Thyroid gland (tissue), 4 donors: Measurements from ENCODE around the gene LARP1B. TPM values are rescaled to one million over a fixed set of nuclear protein-coding genes. Genes with fewer than 3 reads are reported as not detected.
"Not testable (repeated sequence)": the region's sequence is repeated elsewhere in the genome, so short reads cannot be mapped to it uniquely, and the experiment has no call there.

ENCODE experiments used
- DNase-seq, 2 donors: peaks; one replicate each; pipeline ENCODE4 v3.0.0-alpha.2; 2019
- H3K27ac ChIP-seq, 3 donors: fragments of 200-600 bp; sonication (generic); 1 replicate in 2 of 3; 2 replicates in 1 of 3; pipeline ENCODE4 v1.5.1; 2016 to 2019; ENCODE audit warnings: mild to moderate bottlenecking in 1 of 3, moderate library complexity in 1 of 3
- H3K27me3 ChIP-seq: fragments of 200-600 bp; sonication (generic); one replicate; pipeline ENCODE4 v1.5.1; 2019
- H3K36me3 ChIP-seq, 2 donors: fragments of 200-600 bp; sonication (generic); one replicate each; pipeline ENCODE4 v1.5.1; 2016 to 2019
- H3K4me1 ChIP-seq, 2 donors: fragments of 200-600 bp; sonication (generic); one replicate each; pipeline ENCODE4 v1.5.1; 2017 to 2019
- H3K4me3 ChIP-seq, 3 donors: fragments of 200-600 bp; sonication (generic); replicated peaks in 1 of 3; 1 replicate in 2 of 3; 2 replicates in 1 of 3; pipeline ENCODE4 v1.5.1; 2016; ENCODE audit warnings: mild to moderate bottlenecking in 1 of 3
- H3K9me3 ChIP-seq: fragments of 200-600 bp; sonication (generic); one replicate; pipeline ENCODE4 v1.5.1; 2017
- POLR2A ChIP-seq, 2 donors: fragments of 450-650 bp; IDR thresholded peaks; one replicate each; pipeline ENCODE4 v1.6.1; 2017; ENCODE audit warnings: antibody characterized with exemption in 2 of 2, mild to moderate bottlenecking in 2 of 2, moderate library complexity in 1 of 2
- WGBS, 2 donors: methylation state at CpG; one replicate each; pipeline ENCODE4 v1.1.5; 2017; 5-methylcytosine and 5-hydroxymethylcytosine counted together
- intact Hi-C: fragments of 100-400 bp; cut with DNase I; formaldehyde crosslinking; loops from one replicate; pipeline ENCODE4 v1.15.1; 2023
- total RNA-seq, 4 donors: library from RNA; depleted of rRNA; stranded (reverse); fragments of >200 nt; gene quantifications; one replicate each; pipeline ENCODE4 v1.2.3, GENCODE V29; 2016
- TF ChIP-seq, protein P1 (sequence below), 6 experiments: fragments of 200-600 bp in 3 of 6; fragments of 450-650 bp in 3 of 6; sonication (generic) in 3 of 6; IDR thresholded peaks; one replicate each; pipeline ENCODE4 v1.5.1; 2016 to 2019; ENCODE audit warnings: antibody characterized with exemption in 6 of 6, mild to moderate bottlenecking in 2 of 6, inconsistent platforms in 1 of 6, moderate library complexity in 1 of 6

Gene LARP1B
- total RNA-seq, 4 donors from 2014 or later = 25.4 to 42.7 (median 33.4) TPM

DNA sequence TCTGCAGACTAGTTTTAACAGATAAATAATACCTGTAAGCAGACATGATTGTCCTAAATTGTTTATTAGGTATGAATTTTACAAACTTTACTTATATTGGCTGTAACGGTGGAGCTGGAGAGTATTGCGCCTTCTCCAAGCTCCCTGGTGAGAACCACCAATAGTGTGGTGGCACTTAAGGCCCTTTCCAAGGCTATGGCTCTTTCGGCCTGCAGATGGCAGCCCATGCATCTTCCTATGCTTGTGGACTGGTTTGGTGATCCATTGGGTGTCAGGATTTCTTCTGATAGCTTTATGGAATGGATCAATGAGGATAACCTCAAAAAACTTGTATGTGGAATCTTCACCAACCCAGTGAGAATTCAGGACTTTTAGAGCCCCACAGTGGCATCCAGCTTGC, 7.8 kb downstream of the LARP1B start:
- H3K4me3 ChIP-seq = no peak overlapping the region
- intact Hi-C loops = no loop called here
- TF ChIP-seq, protein P1, sequence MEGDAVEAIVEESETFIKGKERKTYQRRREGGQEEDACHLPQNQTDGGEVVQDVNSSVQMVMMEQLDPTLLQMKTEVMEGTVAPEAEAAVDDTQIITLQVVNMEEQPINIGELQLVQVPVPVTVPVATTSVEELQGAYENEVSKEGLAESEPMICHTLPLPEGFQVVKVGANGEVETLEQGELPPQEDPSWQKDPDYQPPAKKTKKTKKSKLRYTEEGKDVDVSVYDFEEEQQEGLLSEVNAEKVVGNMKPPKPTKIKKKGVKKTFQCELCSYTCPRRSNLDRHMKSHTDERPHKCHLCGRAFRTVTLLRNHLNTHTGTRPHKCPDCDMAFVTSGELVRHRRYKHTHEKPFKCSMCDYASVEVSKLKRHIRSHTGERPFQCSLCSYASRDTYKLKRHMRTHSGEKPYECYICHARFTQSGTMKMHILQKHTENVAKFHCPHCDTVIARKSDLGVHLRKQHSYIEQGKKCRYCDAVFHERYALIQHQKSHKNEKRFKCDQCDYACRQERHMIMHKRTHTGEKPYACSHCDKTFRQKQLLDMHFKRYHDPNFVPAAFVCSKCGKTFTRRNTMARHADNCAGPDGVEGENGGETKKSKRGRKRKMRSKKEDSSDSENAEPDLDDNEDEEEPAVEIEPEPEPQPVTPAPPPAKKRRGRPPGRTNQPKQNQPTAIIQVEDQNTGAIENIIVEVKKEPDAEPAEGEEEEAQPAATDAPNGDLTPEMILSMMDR (IDR thresholded peaks at IDR 0.05) = peak in 1 of 6 experiments; percentile 22
- no peak for TF ChIP-seq POLR2A (IDR thresholded peaks at IDR 0.05)
- H3K27ac ChIP-seq = no peak overlapping the region
- whole genome bisulfite sequencing, 2 donors = 78 to 90% methylated on average over 3 of the region's 3 CpGs
- H3K4me1 ChIP-seq = no peaks in the 10 kb centered on the region
- no peak for DNase-seq
- H3K27me3 ChIP-seq = no peaks in the 10 kb centered on the region
- H3K36me3 ChIP-seq = no peaks in the 10 kb centered on the region
- no peaks in the 10 kb centered on the region for H3K9me3 ChIP-seq

GRCh38 chr4:128076464-128076863, 15.4 kb downstream of the LARP1B start:
- intact Hi-C loops = no loop called here
- peaks cover 0 to 11% of the 10 kb centered on the region in 2 donors for H3K36me3 ChIP-seq
- 94 to 97% methylated on average over 4 of the region's 4 CpGs for WGBS, 2 donors

GRCh38 chr4:128095293-128095692, 34.2 kb downstream of the LARP1B start:
- intact Hi-C loops = not testable (repeated sequence)

More at GRCh38 chr4:128076464-128076863, 15.4 kb downstream of the LARP1B start:
- no peaks in the 10 kb centered on the region for H3K4me1 ChIP-seq
- no peak overlapping the region for H3K4me3 ChIP-seq
- no peaks in the 10 kb centered on the region for H3K9me3 ChIP-seq
- no peak for DNase-seq
- no peaks in the 10 kb centered on the region for H3K27me3 ChIP-seq
- TF ChIP-seq POLR2A (IDR thresholded peaks at IDR 0.05) = no peak
- TF ChIP-seq, protein P1 (IDR thresholded peaks at IDR 0.05) = no peak
- H3K27ac ChIP-seq = no peak overlapping the region

GRCh38 chr4:128107766-128108165, 46.7 kb downstream of the LARP1B start:
- H3K27ac ChIP-seq = no peak overlapping the region
- TF ChIP-seq, protein P1 (IDR thresholded peaks at IDR 0.05) = no peak
- no peak for TF ChIP-seq POLR2A (IDR thresholded peaks at IDR 0.05)
- DNase-seq = no peak
- 95 to 97% methylated on average over 3 of the region's 3 CpGs for WGBS, 2 donors
- peaks cover 0 to 7% of the 10 kb centered on the region in 2 donors for H3K36me3 ChIP-seq
- intact Hi-C loops = no loop called here
- H3K27me3 ChIP-seq = no peaks in the 10 kb centered on the region
- no peak overlapping the region for H3K4me3 ChIP-seq
- no peaks in the 10 kb centered on the region for H3K9me3 ChIP-seq
- H3K4me1 ChIP-seq = no peaks in the 10 kb centered on the region

More at GRCh38 chr4:128095293-128095692, 34.2 kb downstream of the LARP1B start:
- WGBS, 2 donors = 96 to 99% methylated on average over 6 of the region's 6 CpGs
- H3K9me3 ChIP-seq, H3K27me3 ChIP-seq, H3K4me1 ChIP-seq, DNase-seq, H3K27ac ChIP-seq, H3K4me3 ChIP-seq: not testable (repeated sequence)
- H3K36me3 ChIP-seq = peaks cover 0 to 10% of the 10 kb centered on the region in 2 donors

DNA sequence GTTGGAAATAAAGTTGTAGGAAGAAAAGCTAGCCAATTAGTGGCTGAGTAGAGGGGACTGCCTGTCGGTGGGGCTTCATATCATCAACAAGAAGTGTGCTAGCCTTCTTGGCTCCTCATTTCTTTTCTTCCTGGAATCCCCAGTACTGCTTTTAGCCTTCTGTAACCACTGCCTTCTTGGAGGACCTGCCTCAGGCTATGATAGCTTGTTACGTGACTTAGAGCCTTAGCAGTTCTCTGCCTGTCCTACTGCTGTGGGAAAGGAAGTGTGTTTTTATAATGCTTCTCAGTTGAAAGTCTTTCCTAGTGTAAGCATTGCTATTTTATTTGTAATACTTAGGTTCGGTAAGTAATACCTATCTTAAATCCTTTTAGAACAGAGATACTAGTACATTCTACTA, 61.9 kb downstream of the LARP1B start:
- Histone ChIP-seq H3K36me3 (no peaks in the 10 kb centered on the region), H3K9me3 (no peaks in the 10 kb centered on the region), H3K27me3 (no peaks in the 10 kb centered on the region), H3K27ac (no peak overlapping the region), H3K4me1 (no peaks in the 10 kb centered on the region), H3K4me3 (no peak overlapping the region)
- intact Hi-C loops = no loop called here
- TF ChIP-seq, protein P1 (IDR thresholded peaks at IDR 0.05) = no peak
- TF ChIP-seq POLR2A (IDR thresholded peaks at IDR 0.05) = no peak
- no peak for DNase-seq
- 91 to 93% methylated on average over 3 of the region's 3 CpGs for WGBS, 2 donors

DNA sequence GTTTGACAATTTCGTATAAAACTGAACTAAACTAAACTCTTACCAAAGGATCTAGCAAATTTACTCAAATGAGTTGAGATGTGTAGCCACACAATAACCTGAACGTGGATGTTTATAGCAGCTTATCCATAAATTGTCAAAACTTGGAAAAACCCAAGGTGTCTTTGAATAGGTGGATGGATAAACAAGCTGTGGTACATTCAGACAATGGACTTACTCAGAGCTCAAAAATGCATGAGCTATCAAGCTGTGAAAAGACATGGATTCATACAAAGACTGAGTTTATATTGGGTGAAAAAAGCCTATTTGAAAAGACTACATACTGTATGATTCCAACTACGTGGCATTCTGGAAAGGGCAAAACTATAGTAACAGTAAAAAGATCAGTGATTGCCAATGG, 69.5 kb downstream of the LARP1B start:
- TF ChIP-seq, protein P1 (IDR thresholded peaks at IDR 0.05) = no peak
- no peak for TF ChIP-seq POLR2A (IDR thresholded peaks at IDR 0.05)
- no peaks in the 10 kb centered on the region for H3K4me1 ChIP-seq
- H3K27ac ChIP-seq = no peak overlapping the region
- H3K36me3 ChIP-seq = no peaks in the 10 kb centered on the region
- H3K9me3 ChIP-seq = no peaks in the 10 kb centered on the region
- intact Hi-C loops = no loop called here
- H3K4me3 ChIP-seq = no peak overlapping the region
- no peak for DNase-seq
- WGBS, 2 donors = 96% methylated on average over 3 of the region's 3 CpGs
- no peaks in the 10 kb centered on the region for H3K27me3 ChIP-seq
